A549 (cell line): ENCODE measurements around the gene MLXIP. TPM values are rescaled to one million over a fixed set of nuclear protein-coding genes. Genes with fewer than 3 reads are reported as not detected.

Source experiments
- BCL3 ChIP-seq: fragments of >200 bp; sonication (Bioruptor Twin); formaldehyde crosslinking; IDR thresholded peaks from 3 replicates; pipeline ENCODE4 v1.6.1; 2016
- CBX2 ChIP-seq: fragments of 200-600 bp; sonication (generic); IDR thresholded peaks from 2 replicates; pipeline ENCODE4 v1.6.1; 2016; ENCODE audit warnings: low read depth, mild to moderate bottlenecking, borderline replicate concordance
- CBX8 ChIP-seq: fragments of 200-600 bp; sonication (generic); IDR thresholded peaks from 2 replicates; pipeline ENCODE4 v1.6.1; 2016
- CHD2 ChIP-seq: fragments of 150-350 bp; IDR thresholded peaks from 2 replicates; pipeline ENCODE4 v1.6.1; 2014; ENCODE audit warnings: low read length; ENCODE audit not compliant: partially characterized antibody
- CHD4 ChIP-seq: fragments of 200-600 bp; sonication (generic); IDR thresholded peaks from 2 replicates; pipeline ENCODE4 v1.6.1; 2016; ENCODE audit warnings: antibody characterized with exemption, mild to moderate bottlenecking, borderline replicate concordance
- EHF ChIP-seq: fragments of 250-450 bp; sonication (Bioruptor Pico); IDR thresholded peaks from 2 replicates; pipeline ENCODE4 v1.5.0; 2020; ENCODE audit warnings: mild to moderate bottlenecking
- EP300 ChIP-seq, 2 experiments: fragments of >200 bp; sonication (Bioruptor Twin); formaldehyde crosslinking; IDR thresholded peaks; 2 replicates in 1 of 2; 3 replicates in 1 of 2; pipeline ENCODE4 v1.6.1; 2016 to 2017
- ESRRA ChIP-seq: fragments of 150-350 bp; IDR thresholded peaks from 2 replicates; pipeline ENCODE4 v1.6.1; 2014; ENCODE audit warnings: mild to moderate bottlenecking, low read length, borderline replicate concordance
- FOXS1 ChIP-seq: fragments of 250-450 bp; sonication (Bioruptor Pico); IDR thresholded peaks from 2 replicates; pipeline ENCODE4 v1.5.0; 2020; ENCODE audit warnings: mild to moderate bottlenecking, moderate library complexity
- GATA3 ChIP-seq: IDR thresholded peaks from 2 replicates; pipeline ENCODE4 v1.6.1; 2012; ENCODE audit warnings: borderline replicate concordance
- HDAC2 ChIP-seq: fragments of 200-600 bp; sonication (generic); IDR thresholded peaks from 2 replicates; pipeline ENCODE4 v1.6.1; 2016
- HEYL ChIP-seq: fragments of 250-450 bp; sonication (Bioruptor Pico); IDR thresholded peaks from 2 replicates; pipeline ENCODE4 v1.8.0; 2021; ENCODE audit warnings: mild to moderate bottlenecking, moderate library complexity
- HOXA7 ChIP-seq: fragments of 250-450 bp; sonication (Bioruptor Pico); IDR thresholded peaks from 2 replicates; pipeline ENCODE4 v1.5.0; 2020; ENCODE audit warnings: mild to moderate bottlenecking, moderate library complexity
- HOXB13 ChIP-seq: fragments of 250-450 bp; sonication (Bioruptor Pico); IDR thresholded peaks from 2 replicates; pipeline ENCODE4 v1.5.0; 2020; ENCODE audit warnings: low read depth, mild to moderate bottlenecking, moderate library complexity
- JUN ChIP-seq, 2 experiments: fragments of >200 bp; sonication (Bioruptor Twin); formaldehyde crosslinking; IDR thresholded peaks; 2 replicates in 1 of 2; 3 replicates in 1 of 2; pipeline ENCODE4 v1.6.1; 2016 to 2017
- KDM1A ChIP-seq: fragments of 200-600 bp; sonication (generic); IDR thresholded peaks from 2 replicates; pipeline ENCODE4 v1.6.1; 2016; ENCODE audit warnings: low read depth, mild to moderate bottlenecking
- KDM5A ChIP-seq: fragments of 200-600 bp; sonication (generic); IDR thresholded peaks from 2 replicates; pipeline ENCODE4 v1.6.1; 2016; ENCODE audit warnings: antibody characterized with exemption, mild to moderate bottlenecking
- MAFK ChIP-seq: fragments of 450-650 bp; IDR thresholded peaks from 2 replicates; pipeline ENCODE4 v1.6.1; 2014; ENCODE audit not compliant: partially characterized antibody
- MAX ChIP-seq: IDR thresholded peaks from 2 replicates; pipeline ENCODE4 v1.6.1; 2012
- MAZ ChIP-seq: fragments of 150-350 bp; IDR thresholded peaks from 2 replicates; pipeline ENCODE4 v1.6.1; 2014; ENCODE audit warnings: antibody characterized with exemption, low read depth, low read length, borderline replicate concordance
- NFE2L2 ChIP-seq: fragments of 150-350 bp; conservative IDR thresholded peaks from 2 replicates; pipeline ENCODE4 v1.6.1; 2014; ENCODE audit warnings: low read length
- NR3C1 ChIP-seq: fragments of >200 bp; sonication (Bioruptor Twin); formaldehyde crosslinking; IDR thresholded peaks from 3 replicates; pipeline ENCODE4 v1.6.1; 2017
- PBX3 ChIP-seq: IDR thresholded peaks from 2 replicates; pipeline ENCODE4 v1.6.1; 2012
- POLR2A ChIP-seq: IDR thresholded peaks from 2 replicates; pipeline ENCODE4 v1.6.1; 2012; ENCODE audit warnings: mild to moderate bottlenecking, low read length
- POLR2AphosphoS2 ChIP-seq: conservative IDR thresholded peaks from 2 replicates; pipeline ENCODE4 v1.6.1; 2012; ENCODE audit warnings: low read length, improper control_type of control experiment, inconsistent platforms
- RAD21 ChIP-seq, 2 experiments: fragments of >200 bp in 1 of 2; sonication (Bioruptor Twin) in 1 of 2; formaldehyde crosslinking in 1 of 2; IDR thresholded peaks in 1 of 2; conservative IDR thresholded peaks in 1 of 2; 2 replicates in 1 of 2; 3 replicates in 1 of 2; pipeline ENCODE4 v1.6.1; 2012 to 2018; ENCODE audit warnings: inconsistent platforms in 1 of 2
- RCOR1 ChIP-seq: fragments of 150-350 bp; IDR thresholded peaks from 2 replicates; pipeline ENCODE4 v1.6.1; 2014; ENCODE audit warnings: antibody characterized with exemption, low read length, low read depth
- REST ChIP-seq: fragments of 200-600 bp; sonication (generic); IDR thresholded peaks from 2 replicates; pipeline ENCODE4 v1.6.1; 2016; ENCODE audit warnings: antibody characterized with exemption, mild to moderate bottlenecking, moderate library complexity
- RFX5 ChIP-seq: fragments of 450-650 bp; IDR thresholded peaks from 2 replicates; pipeline ENCODE4 v1.7.1; 2014; ENCODE audit warnings: antibody characterized with exemption, mild to moderate bottlenecking, moderate library complexity
- RNF2 ChIP-seq: fragments of 200-600 bp; sonication (generic); IDR thresholded peaks from 2 replicates; pipeline ENCODE4 v1.6.1; 2016; ENCODE audit warnings: low read depth, mild to moderate bottlenecking, antibody characterized with exemption, moderate library complexity, borderline replicate concordance
- SMC3 ChIP-seq: fragments of >200 bp; sonication (Bioruptor Twin); formaldehyde crosslinking; IDR thresholded peaks from 3 replicates; pipeline ENCODE4 v1.6.1; 2018; ENCODE audit warnings: inconsistent platforms
- SREBF2 ChIP-seq: fragments of 450-650 bp; IDR thresholded peaks from 2 replicates; pipeline ENCODE4 v1.6.1; 2014; ENCODE audit warnings: mild to moderate bottlenecking, moderate library complexity
- TFCP2L1 ChIP-seq: fragments of 250-450 bp; sonication (Bioruptor Pico); IDR thresholded peaks from 2 replicates; pipeline ENCODE4 v1.5.0; 2021; ENCODE audit warnings: mild to moderate bottlenecking
- USF2 ChIP-seq: fragments of 450-650 bp; IDR thresholded peaks from 2 replicates; pipeline ENCODE4 v1.6.1; 2014; ENCODE audit warnings: antibody characterized with exemption
- ZC3H11A ChIP-seq: fragments of 450-650 bp; IDR thresholded peaks from 2 replicates; pipeline ENCODE4 v1.6.1; 2014; ENCODE audit warnings: antibody characterized with exemption, mild to moderate bottlenecking
- ZFP36 ChIP-seq: fragments of 450-650 bp; IDR thresholded peaks from 2 replicates; pipeline ENCODE4 v1.6.1; 2014; ENCODE audit warnings: borderline replicate concordance; ENCODE audit not compliant: partially characterized antibody
- ZSCAN20 ChIP-seq: fragments of 250-450 bp; sonication (Bioruptor Pico); IDR thresholded peaks from 2 replicates; pipeline ENCODE4 v1.8.0; 2022; ENCODE audit warnings: mild to moderate bottlenecking, moderate library complexity
- polyA plus RNA-seq, 4 experiments: library from polyadenylated mRNA; depleted of rRNA in 3 of 4; stranded (reverse); fragments of >200 nt; fragmentation: RNase III in 1 of 4; extraction: RNeasy Plus Mini Kit Qiagen cat#74134 plus additional on column Dnase treatment in 1 of 4; gene quantifications; 2 replicates in 3 of 4; 3 replicates in 1 of 4; pipeline ENCODE4 v1.2.3, GENCODE V29; 2011 to 2017

The MLXIP gene
- polyA plus RNA-seq, 2 of the 4 experiments (the other 2 are of a cell fraction), result 7.0 to 21.4 TPM

GRCh38 chr12:122064025-122064777 lies 14.4 kb upstream of the MLXIP start (continued):
- TF ChIP-seq KDM1A, result no peak
- 0 out of 2 replicates have a peak, but pooled peaks have one; percentile 60 for TF ChIP-seq HDAC2
- TF ChIP-seq ZC3H11A, result no peak
- TF ChIP-seq GATA3, result no peak
- TF ChIP-seq CHD4, result no peak
- no peak for TF ChIP-seq EP300 (IDR thresholded peaks at IDR 0.05)
- TF ChIP-seq USF2, result peak; percentile 93
- TF ChIP-seq CBX2, result no peak
- peak; percentile 99 for TF ChIP-seq HEYL
- TF ChIP-seq POLR2AphosphoS2, result no peak
- TF ChIP-seq RNF2, result peak; percentile 84; the same call in 1 of the 2 replicates
- no peak for TF ChIP-seq SREBF2
- TF ChIP-seq JUN (IDR thresholded peaks at IDR 0.05), result no peak
- no peak for TF ChIP-seq CHD2
- peak; percentile 90 for TF ChIP-seq TFCP2L1 (CRISPR knock-in tag)
- no peak for TF ChIP-seq NFE2L2
- no peak for TF ChIP-seq BCL3
- TF ChIP-seq FOXS1, result peak; percentile 94
- no peak for TF ChIP-seq NR3C1
- no peak; the same call in 1 of the 2 replicates for TF ChIP-seq HOXA7 (CRISPR knock-in tag)
- no peak for TF ChIP-seq MAFK
- TF ChIP-seq MAZ, result no peak
- no peak for TF ChIP-seq ESRRA
- no peak for TF ChIP-seq CBX8
- TF ChIP-seq HOXB13 (CRISPR knock-in tag), result peak; percentile 98
- TF ChIP-seq POLR2A, result no peak
- TF ChIP-seq RFX5, result no peak
- no peak for TF ChIP-seq KDM5A
- peak; percentile 94 for TF ChIP-seq MAX
- no peak for TF ChIP-seq RCOR1
- TF ChIP-seq EHF (CRISPR knock-in tag), result peak; percentile 98
- peak in 1 of 2 experiments; percentile 40; a peak in 2 of 5 replicates for TF ChIP-seq RAD21 (conservative IDR thresholded peaks at IDR 0.05 in 1 of 2, IDR thresholded peaks at IDR 0.05 in 1 of 2)
- no peak for TF ChIP-seq SMC3
- TF ChIP-seq REST, result no peak
- TF ChIP-seq PBX3, result no peak
- no peak for TF ChIP-seq ZFP36
- peak; percentile 98 for TF ChIP-seq ZSCAN20 (CRISPR knock-in tag)
